CD4-positive, alpha-beta T cell treated with Interleukin-17A for 4 hours (primary cell): ENCODE measurements around the gene HK3.

Source experiments
- DNase-seq: peaks from one replicate; pipeline ENCODE4 v3.0.0-alpha.2; 2020; ENCODE audit warnings: mixed read lengths

HK3 gene

DNA sequence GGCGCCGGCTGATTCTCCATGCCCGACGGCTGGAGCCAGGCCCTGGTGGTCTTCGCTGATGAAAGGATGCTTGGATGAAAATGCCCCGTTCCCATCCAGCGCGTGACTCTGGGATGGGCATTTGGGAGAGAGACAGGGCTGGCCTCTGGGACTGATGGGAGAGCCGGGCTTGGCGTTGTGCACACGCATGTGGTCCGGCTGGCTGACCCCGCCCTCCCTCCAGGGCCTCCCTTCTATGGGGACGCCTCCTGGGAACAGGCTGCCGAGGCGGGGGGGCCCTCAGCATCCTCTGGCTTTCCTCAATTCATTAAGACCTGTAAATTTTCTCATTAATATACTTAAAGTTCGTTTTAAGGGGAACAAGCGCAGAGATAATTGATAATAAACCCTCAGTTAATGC lies 52.0 kb downstream of the HK3 start:
- DNase-seq, result no peak

DNA sequence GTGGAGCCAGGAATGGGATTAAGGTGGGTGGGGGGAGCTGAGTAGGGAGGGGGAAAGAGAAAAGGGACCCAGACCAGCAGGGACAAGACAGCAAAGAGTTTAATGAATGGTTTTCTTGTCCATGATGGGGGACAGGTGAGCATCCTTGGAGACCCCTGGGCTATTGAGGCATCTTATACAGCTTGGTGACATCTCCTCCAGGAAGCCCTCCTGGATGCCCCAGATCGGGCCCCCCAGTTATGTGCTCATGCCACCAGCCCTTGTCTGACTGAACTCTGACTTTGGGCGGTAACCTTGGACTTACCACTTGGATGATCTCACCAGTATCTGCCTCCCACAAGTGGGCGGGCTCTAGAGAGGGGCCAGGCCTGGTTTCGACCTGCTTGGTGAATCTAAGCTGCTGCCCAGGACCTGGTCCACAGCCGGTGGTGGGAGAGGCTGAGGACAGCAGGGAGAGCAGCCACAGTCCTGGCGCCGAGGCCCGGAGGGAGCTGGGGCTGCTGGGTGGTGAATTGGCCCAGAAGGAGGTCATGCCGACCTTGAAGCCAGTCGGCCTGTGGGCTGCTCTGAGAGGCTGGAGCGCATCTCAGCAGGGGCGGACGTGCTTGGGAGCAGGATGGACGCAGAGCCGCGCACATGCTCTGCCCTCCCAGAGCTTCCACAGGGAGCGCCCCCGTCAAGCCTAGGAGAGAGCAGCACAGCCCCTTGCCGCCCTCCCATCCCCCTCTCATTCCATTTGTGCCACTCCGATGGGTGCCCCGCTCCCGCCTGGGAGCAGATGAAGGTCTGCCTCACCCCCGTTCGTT lies 52.6 kb downstream of the HK3 start:
- DNase-seq, result no peak

DNA sequence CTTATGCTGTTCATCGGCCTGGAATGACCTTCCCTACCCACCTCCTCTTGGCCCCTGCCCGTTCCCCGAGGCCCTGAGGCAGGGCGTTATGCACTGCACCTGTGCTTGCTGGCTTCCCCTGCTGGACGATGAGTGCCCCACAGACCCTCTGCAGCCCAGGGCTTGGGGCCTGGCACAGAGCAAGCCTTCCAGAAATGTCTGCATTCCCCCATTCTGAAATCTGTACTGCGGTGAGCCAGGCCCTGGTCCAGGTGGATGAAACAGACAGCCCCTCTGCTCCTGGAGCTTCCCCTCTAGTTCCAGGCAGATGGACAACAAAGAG lies 53.8 kb downstream of the HK3 start:
- DNase-seq, result no peak

DNA sequence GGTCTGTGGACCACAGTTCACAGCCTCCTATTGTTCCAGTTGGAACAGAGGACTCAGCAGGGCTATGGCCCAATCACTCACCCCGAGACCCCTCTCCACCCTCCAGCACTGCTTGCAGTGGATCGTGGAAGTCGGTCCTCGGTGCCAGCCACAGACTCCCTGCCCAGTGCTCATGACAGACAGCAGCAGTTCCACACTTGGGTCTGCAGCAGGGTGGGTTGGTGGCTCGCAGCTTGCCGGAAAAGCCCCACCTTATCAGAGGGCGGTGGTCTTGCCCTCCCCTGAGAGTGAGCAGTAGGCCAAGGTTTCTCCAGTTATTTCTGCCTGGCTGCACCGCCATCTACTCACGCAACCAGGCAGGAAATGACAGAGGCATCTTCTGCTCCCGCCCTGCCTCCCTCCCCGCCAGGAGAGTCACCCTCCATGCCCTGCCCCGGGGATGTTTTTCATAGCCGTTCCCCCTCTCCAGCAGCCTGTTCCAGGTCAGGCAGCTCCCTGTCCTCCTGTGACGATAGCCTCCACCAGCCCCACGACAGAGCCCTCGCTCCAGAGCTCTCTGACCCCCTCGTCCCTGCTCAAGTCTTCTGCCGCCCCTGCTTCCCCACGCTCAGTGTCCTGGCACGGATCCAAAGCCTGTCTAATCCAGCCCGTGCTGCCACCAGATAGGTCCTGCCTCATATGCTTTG lies 54.3 kb downstream of the HK3 start:
- DNase-seq, result no peak

DNA sequence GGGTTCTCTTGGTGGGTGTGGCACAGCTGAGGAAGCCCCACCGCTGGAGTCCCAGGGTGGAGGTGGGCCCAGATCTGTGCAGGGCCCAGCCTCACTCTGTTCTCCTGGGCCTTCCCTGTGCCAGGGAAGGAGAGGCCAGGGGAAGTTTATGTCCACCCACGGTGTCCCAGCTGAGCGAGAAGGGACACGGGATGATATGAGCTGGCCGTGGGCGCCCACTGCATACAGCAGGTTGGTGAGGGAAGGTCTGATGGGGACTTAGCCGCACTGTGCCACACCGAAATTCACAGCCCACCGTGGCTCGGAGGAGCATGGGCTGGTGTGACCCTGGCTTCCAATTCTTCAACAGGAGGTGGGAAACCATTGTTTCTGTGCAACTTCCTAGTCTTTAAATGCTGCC lies 54.9 kb downstream of the HK3 start:
- no peak for DNase-seq

DNA sequence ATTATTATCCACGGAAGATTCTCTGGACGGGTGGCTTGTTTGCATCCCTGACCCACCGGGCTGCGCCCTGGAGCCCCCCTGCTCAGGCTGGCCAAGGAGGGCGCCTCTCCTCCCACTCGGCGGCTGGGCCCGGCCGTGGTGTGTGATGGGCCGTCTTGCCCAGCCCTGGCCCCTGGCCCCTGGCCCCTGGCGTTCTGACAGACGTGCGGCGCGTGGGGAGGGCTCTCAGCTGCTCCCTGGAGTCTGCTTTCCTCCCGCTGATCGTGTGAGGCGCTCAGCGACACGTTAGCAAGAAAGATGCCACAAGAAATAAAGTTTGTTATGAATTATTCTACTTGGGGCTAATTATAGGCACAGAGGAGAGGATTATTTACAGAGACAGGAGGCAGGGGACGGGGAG lies 55.5 kb downstream of the HK3 start:
- DNase-seq, result no peak

DNA sequence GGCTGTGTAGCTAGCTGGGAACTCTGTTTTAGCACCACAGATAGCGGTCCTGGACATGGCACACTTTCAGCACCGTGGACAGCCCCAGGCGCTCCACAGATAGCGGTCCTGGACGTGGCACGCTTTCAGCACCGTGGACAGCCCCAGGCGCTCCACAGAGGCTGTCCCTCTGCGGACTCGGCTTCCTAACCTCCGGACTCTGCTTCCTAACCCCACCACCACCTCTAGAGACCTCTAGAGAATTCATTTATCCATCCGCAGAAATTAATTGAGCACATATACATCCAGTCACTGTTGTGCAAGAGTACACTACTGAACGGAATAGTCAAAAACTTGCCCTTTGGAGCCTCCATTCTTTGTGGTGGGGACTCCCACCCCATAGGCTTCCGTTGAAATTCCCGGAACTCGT lies 61.4 kb downstream of the HK3 start:
- DNase-seq, result peak; percentile 66

DNA sequence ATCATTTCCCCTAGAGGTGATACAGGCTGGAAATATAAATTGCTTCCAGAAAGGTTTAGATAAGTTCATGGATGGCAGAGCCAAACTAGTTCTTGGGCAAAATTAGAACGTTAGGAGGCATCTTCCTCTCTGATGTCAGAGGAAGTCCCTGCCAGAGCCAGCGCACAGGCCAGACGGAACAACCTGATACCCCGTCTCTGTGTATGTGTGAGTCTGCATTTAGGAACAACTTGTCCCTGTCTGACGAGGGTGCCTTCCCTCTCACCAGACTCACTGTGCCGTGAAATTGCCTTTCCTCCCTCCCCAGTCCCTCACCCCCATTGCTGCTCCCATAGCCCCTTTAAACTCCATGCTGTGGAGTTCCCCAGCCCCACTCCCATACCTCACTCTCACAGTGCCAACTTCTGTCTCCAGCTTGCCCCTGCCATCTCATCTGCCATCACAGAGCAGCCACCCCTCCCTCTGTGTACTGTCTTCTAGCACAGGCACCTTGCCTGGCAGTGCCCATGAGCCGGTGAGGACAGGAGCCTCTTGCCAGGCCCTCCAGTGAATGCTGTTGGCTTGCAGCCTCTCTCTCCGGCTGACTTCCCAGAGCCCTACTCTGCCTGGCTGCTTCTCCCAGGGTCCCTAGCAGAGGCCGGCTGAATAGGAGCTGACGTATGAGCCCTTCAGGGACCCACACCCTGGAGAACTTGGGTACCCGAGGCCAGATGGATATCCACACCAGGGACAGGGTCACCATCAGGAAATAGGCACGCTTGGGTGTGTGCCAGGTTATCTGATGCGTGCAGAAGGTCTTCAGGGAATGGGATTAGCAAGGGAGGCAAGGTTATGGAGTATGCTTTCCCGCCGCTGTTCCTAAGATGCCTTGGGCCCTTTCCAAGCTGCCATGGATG lies 62.1 kb downstream of the HK3 start:
- no peak for DNase-seq

DNA sequence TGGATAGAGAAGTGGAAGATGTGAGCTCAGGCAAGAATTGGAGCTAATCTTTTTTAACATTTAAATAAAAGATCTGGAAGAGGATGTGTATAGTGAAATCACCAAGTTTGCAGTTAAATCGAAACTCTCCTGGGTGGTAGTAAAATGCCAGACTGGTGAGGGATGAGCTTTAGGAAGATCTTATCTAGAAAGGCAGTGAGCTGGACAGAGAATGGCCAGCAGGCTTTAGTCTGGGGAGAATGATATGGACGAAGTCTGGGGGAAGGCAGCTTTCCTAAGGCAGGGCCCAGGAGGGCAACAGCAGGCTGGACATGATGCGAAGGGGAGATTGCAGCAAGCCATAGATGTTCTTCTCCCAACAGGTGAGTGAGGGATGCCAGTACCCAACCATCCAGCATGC lies 63.2 kb downstream of the HK3 start:
- no peak for DNase-seq

DNA sequence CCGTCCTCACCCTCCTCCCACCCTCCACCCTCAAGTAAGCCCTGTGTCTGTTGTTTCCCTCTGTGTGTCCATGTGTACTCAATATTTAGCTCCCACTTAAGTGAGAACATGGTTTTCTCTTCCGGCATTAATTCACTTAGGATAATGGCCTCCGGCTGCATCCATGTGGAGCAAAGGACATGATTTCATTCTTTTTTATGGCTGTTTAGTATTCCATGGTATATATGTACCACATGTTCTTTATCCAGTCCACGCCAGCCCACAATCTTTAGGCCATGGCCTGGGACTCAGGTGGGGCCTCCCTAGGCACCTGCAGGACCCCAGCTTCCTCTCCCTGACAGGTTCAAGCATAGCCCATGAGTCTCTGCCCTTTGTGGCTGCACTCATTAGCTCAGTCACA lies 65.9 kb downstream of the HK3 start:
- no peak for DNase-seq

DNA sequence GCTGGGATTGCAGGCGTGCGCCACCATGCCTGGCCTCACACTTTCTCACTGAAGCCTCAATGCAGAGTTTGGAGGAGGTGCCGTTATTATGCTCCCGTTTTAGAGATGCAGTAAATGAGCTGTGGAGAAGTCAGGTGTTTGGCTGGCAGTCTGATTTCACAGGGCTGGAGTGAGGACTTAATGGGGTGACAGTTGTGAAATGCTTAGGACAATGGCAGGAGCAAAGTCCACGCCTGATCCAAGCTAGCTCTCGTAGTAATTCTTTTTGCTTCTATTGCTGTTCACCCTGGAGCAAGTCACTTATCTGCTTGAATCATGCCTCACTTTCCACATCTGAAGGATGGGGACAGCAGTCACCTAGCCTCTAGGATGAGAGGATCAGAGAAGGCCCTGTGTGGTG lies 67.0 kb downstream of the HK3 start:
- DNase-seq, result no peak

DNA sequence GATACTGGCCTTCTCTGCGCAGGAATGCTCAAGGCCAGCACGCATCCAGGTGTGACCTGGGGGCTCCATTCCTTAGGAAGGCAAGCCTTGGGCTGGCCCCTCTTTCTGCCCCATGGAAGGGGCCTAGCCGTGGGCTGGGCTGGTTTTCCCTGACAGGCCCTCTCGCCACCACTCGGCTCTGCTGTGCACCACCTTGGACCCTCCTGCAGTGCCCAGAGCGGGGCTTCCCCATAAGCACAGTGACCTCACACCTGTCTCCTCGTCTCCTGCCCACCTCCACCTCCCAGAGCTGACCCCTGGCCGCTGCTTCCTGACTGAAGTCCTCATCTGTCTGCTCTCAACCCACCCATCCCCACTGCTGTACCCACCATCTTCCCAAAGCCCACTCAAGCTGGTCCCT lies 67.7 kb downstream of the HK3 start:
- DNase-seq, result no peak

DNA sequence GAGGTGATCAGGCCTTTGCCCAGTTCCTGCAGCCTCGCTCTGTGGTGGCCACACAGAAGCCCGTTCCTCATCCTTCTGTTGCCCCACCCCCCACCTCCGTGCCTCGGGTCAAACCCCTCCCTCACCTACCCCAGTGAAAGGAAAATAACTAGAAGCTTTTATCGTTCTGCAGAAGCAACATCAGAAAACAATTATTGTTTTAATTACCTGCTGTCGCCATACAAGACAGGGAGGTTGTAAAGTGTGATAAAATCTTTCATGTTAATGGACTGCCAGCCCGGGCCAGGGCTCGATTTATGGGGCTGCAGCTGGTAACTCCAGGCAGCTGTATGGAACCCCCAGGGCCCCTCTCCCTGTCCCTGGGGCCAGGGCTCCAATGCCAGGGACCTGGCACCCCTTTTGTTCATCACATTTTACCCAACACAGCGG lies 68.1 kb downstream of the HK3 start:
- DNase-seq, result no peak
